HepG2 (cell line): ENCODE results near the gene RLN3. TPM values are rescaled to one million over a fixed set of nuclear protein-coding genes. Genes with fewer than 3 reads are reported as not detected.

Experiments
- ELF1 ChIP-seq: sonication (generic); formaldehyde crosslinking; IDR thresholded peaks from 2 replicates; pipeline ENCODE4 v1.4.0; 2020; ENCODE audit warnings: missing genetic modification reagents
- GATAD1 ChIP-seq: IDR thresholded peaks from 2 replicates; pipeline ENCODE4 v1.6.1; 2016; ENCODE audit warnings: missing genetic modification reagents, missing compliant biosample characterization
- HDAC1 ChIP-seq: sonication (generic); formaldehyde crosslinking; IDR thresholded peaks from 2 replicates; pipeline ENCODE4 v1.5.1; 2020; ENCODE audit warnings: mild to moderate bottlenecking, missing genetic modification reagents
- MEIS2 ChIP-seq: sonication (generic); formaldehyde crosslinking; IDR thresholded peaks from 2 replicates; pipeline ENCODE4 v1.9.0; 2021; ENCODE audit warnings: mild to moderate bottlenecking, missing genetic modification reagents
- NFIC ChIP-seq: IDR thresholded peaks from 2 replicates; pipeline ENCODE4 v1.6.1; 2012; ENCODE audit warnings: mild to moderate bottlenecking, low read length, inconsistent platforms
- NR2F1 ChIP-seq, 2 experiments: fragments of 450-650 bp in 1 of 2; formaldehyde crosslinking in 1 of 2; IDR thresholded peaks; 2 replicates each; pipeline versions ENCODE4 v1.5.0 to v1.6.1; 2016 to 2020; ENCODE audit warnings: mild to moderate bottlenecking in 1 of 2, missing compliant biosample characterization in 1 of 2, missing genetic modification reagents in 1 of 2, moderate library complexity in 1 of 2
- SMC3 ChIP-seq: IDR thresholded peaks from 2 replicates; pipeline ENCODE4 v1.6.1; 2011; ENCODE audit warnings: low read length, improper control_type of control experiment
- SOX13 ChIP-seq, 3 experiments: fragments of 450-650 bp in 1 of 3; sonication (generic) in 1 of 3; formaldehyde crosslinking in 1 of 3; IDR thresholded peaks in 2 of 3; conservative IDR thresholded peaks in 1 of 3; 2 replicates each; pipeline versions ENCODE4 v1.5.0 to v1.6.1; 2016 to 2020; ENCODE audit warnings: antibody characterized with exemption in 1 of 3, mild to moderate bottlenecking in 1 of 3, missing compliant biosample characterization in 1 of 3, missing genetic modification reagents in 1 of 3, moderate library complexity in 1 of 3
- SP1 ChIP-seq, 2 experiments: fragments of 450-650 bp in 1 of 2; sonication (generic) in 1 of 2; formaldehyde crosslinking in 1 of 2; IDR thresholded peaks; 2 replicates each; pipeline versions ENCODE4 v1.4.0 to v1.6.1; 2016 to 2020; ENCODE audit warnings: missing genetic modification reagents in 1 of 2
- STAG1 ChIP-seq: sonication (generic); formaldehyde crosslinking; IDR thresholded peaks from 2 replicates; pipeline ENCODE4 v1.4.0; 2020; ENCODE audit warnings: missing genetic modification reagents
- ZMYM4 ChIP-seq: sonication (generic); formaldehyde crosslinking; IDR thresholded peaks from 2 replicates; pipeline ENCODE4 v1.8.1; 2023; ENCODE audit warnings: mild to moderate bottlenecking, missing genetic modification reagents
- ZNF460 ChIP-seq: sonication (generic); formaldehyde crosslinking; IDR thresholded peaks from 2 replicates; pipeline ENCODE4 v1.5.1; 2020; ENCODE audit warnings: missing genetic modification reagents, mild to moderate bottlenecking, borderline replicate concordance
- polyA plus RNA-seq, 8 experiments: library from polyadenylated mRNA; depleted of rRNA in 3 of 8; stranded (reverse) in 7 of 8; unstranded in 1 of 8; fragments of >200 nt; fragmentation: Illumina TruSeq in 4 of 8; extraction: Trizol in 4 of 8; gene quantifications; 2 replicates each; pipeline versions ENCODE4 v1.2.1 to v1.2.3, GENCODE V29; 2011 to 2016; ENCODE audit warnings: low read depth in 4 of 8, missing spikeins in 1 of 8, mixed read lengths in 1 of 8; ENCODE audit not compliant: insufficient read depth in 1 of 8
- total RNA-seq, 5 experiments: library from RNA; depleted of rRNA; stranded (reverse); fragments of >200 nt; fragmentation: Illumina TruSeq; extraction: Trizol; gene quantifications; 2 replicates each; pipeline ENCODE4 v1.2.3, GENCODE V29; 2016; ENCODE audit warnings: low read depth in 1 of 5
- TF ChIP-seq, protein P1 (sequence below): IDR thresholded peaks from 2 replicates; pipeline ENCODE4 v1.6.1; 2012; ENCODE audit warnings: low read depth, low read length, improper control_type of control experiment

RLN3 gene
- total and polyA plus RNA-seq, 2 of the 13 experiments (the other 11 are each of a cell fraction or from before 2014, with no cell fraction given), result not detected

GRCh38 chr19:14023404-14024235 is 4.3 kb upstream of the RLN3 start (continued):
- TF ChIP-seq MEIS2, result peak; percentile 18; the same call in 1 of the 2 replicates
- TF ChIP-seq, protein P1, sequence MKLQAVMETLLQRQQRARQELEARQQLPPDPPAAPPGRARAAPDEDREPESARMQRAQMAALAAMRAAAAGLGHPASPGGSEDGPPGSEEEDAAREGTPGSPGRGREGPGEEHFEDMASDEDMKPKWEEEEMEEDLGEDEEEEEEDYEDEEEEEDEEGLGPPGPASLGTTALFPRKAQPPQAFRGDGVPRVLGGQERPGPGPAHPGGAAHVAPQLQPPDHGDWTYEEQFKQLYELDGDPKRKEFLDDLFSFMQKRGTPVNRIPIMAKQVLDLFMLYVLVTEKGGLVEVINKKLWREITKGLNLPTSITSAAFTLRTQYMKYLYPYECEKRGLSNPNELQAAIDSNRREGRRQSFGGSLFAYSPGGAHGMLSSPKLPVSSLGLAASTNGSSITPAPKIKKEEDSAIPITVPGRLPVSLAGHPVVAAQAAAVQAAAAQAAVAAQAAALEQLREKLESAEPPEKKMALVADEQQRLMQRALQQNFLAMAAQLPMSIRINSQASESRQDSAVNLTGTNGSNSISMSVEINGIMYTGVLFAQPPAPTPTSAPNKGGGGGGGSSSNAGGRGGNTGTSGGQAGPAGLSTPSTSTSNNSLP, result no peak
- no peak for TF ChIP-seq SP1 (IDR thresholded peaks at IDR 0.05)
- 0 out of 2 replicates have a peak, but pooled peaks have one; percentile 34 for TF ChIP-seq SP1 (CRISPR knock-in tag; IDR thresholded peaks at IDR 0.05)
- TF ChIP-seq SOX13 (IDR thresholded peaks at IDR 0.05), result no peak
- peak in 1 of 2 experiments; percentile 52; a peak in 2 of 4 replicates for TF ChIP-seq SOX13 (CRISPR knock-in tag; conservative IDR thresholded peaks at IDR 0.05 in 1 of 2, IDR thresholded peaks at IDR 0.05 in 1 of 2)
- TF ChIP-seq ELF1, result peak; percentile 81
- peak; percentile 61; the same call in 1 of the 2 replicates for TF ChIP-seq ZMYM4
- peak; percentile 46; the same call in 1 of the 2 replicates for TF ChIP-seq SMC3
- TF ChIP-seq NFIC, result no peak
- TF ChIP-seq ZNF460, result peak; percentile 95
- TF ChIP-seq NR2F1 (CRISPR knock-in tag; IDR thresholded peaks at IDR 0.05), result peak; percentile 84 to 88
- peak; percentile 39 for TF ChIP-seq STAG1 (CRISPR knock-in tag)
- 0 out of 2 replicates have a peak, but pooled peaks have one; percentile 25 for TF ChIP-seq GATAD1
- TF ChIP-seq HDAC1 (CRISPR knock-in tag), result peak; percentile 47; the same call in 1 of the 2 replicates
- TF ChIP-seq, all 625 proteins: peak for 96
